ENCODE results near the gene PLCD3. TPM values are rescaled to one million over a fixed set of nuclear protein-coding genes. Genes with fewer than 3 reads are reported as not detected.

Gene PLCD3
- total and polyA plus RNA-seq, 2 of the 4 experiments (the other 2 are of a cell fraction) = 5.6 to 36.6 TPM

- no peak overlapping the region for H3K14ac ChIP-seq (replicated peaks; ENCODE audit: low read depth, low read length)
- peaks cover 9% of the 10 kb centered on the region; the same call in 1 of the 2 replicates for H4K20me1 ChIP-seq (ENCODE audit: insufficient read depth, low read length)
- H2BK15ac ChIP-seq (ENCODE audit: low read depth, low read length) = no peak overlapping the region
- peaks cover 37% of the 10 kb centered on the region for H3K4me1 ChIP-seq (ENCODE audit: control insufficient read depth, insufficient read depth, low read length)
- H2BK20ac ChIP-seq (ENCODE audit: low read depth, low read length) = peak overlapping the region; percentile 52
- H3K9ac ChIP-seq (ENCODE audit: low read depth, low read length) = no peak overlapping the region
- DNase-seq (no peak), ATAC-seq (ENCODE audit: low read depth) (no peak)
- ChIA-PET CTCF (no interaction called here), POLR2A (ENCODE audit: unreplicated experiment) (interaction anchor here (0.7 kb wide), 1 partner anchor 25 kb away, joined by 3 read pairs; no protein-coding TSS in a partner anchor)
- intact Hi-C loops (cut with micrococcal nuclease) (no loop called here), dilution Hi-C loops (cut with HindIII; ENCODE audit: low sequenced_read_pairs, unreplicated experiment) (no loop called here), in situ Hi-C loops (cut with MboI; ENCODE audit: low sequenced_read_pairs) (no loop called here)
- H3K9me3 ChIP-seq (ENCODE audit: control insufficient read depth, insufficient read depth, low read length) = no peaks in the 10 kb centered on the region
- no peak overlapping the region for H3K27ac ChIP-seq (ENCODE audit: insufficient read depth, low read length)
- no peak overlapping the region for H4K5ac ChIP-seq (ENCODE audit: low read depth, low read length)
- H3K27me3 ChIP-seq (ENCODE audit: control insufficient read depth, insufficient read depth, low read length) = no peaks in the 10 kb centered on the region
- no peaks in the 10 kb centered on the region for H3K36me3 ChIP-seq (ENCODE audit: control insufficient read depth, insufficient read depth, low read length)
- H3K4me2 ChIP-seq (ENCODE audit: low read depth, low read length) = no peak overlapping the region
- H3K9me1 ChIP-seq (ENCODE audit: insufficient read depth, low read length) = peaks cover 32% of the 10 kb centered on the region
- H2AK5ac ChIP-seq (ENCODE audit: low read depth, low read length) = peak overlapping the region; percentile 74; the same call in 1 of the 2 replicates
- peak overlapping the region; percentile 13; the same call in 1 of the 2 replicates for H4K91ac ChIP-seq (ENCODE audit: insufficient read depth, low read depth, low read length)
- H3K23ac ChIP-seq (ENCODE audit: low read depth, low read length) = peak overlapping the region; percentile 12; the same call in 1 of the 2 replicates
- peak overlapping the region; percentile 79 for H2BK120ac ChIP-seq (ENCODE audit: low read depth, low read length)
- no peak overlapping the region for H3K4me3 ChIP-seq (ENCODE audit: insufficient read depth, low read depth, low read length)
- H3K18ac ChIP-seq (ENCODE audit: low read depth, low read length) = no peak overlapping the region
- peak overlapping the region; percentile 75 for H3K4ac ChIP-seq (ENCODE audit: low read depth, low read length)
- TF ChIP-seq FOS (IDR thresholded peaks at IDR 0.05; ENCODE audit: low read depth, low read length) (no peak), ELK1 (IDR thresholded peaks at IDR 0.05; ENCODE audit: borderline replicate concordance, low read depth, low read length) (no peak), MXI1 (IDR thresholded peaks at IDR 0.05; ENCODE audit: borderline replicate concordance, low read depth, low read length) (no peak), SMC3 (IDR thresholded peaks at IDR 0.05; ENCODE audit: low read depth, low read length) (no peak), MAZ (IDR thresholded peaks at IDR 0.05; ENCODE audit: borderline replicate concordance, low read depth, low read length) (no peak), MAFK (IDR thresholded peaks at IDR 0.05; ENCODE audit: low read depth, low read length) (no peak), RFX5 (IDR thresholded peaks at IDR 0.05; ENCODE audit: low read depth, low read length) (no peak), POLR2A (IDR thresholded peaks at IDR 0.05; ENCODE audit: low read depth, low read length) (no peak), NFE2L2 (IDR thresholded peaks at IDR 0.05; ENCODE audit: low read depth, low read length) (no peak), RAD21 (IDR thresholded peaks at IDR 0.05; ENCODE audit: low read length) (no peak), CEBPB (IDR thresholded peaks at IDR 0.05; ENCODE audit: low read depth, low read length) (no peak), CHD1 (IDR thresholded peaks at IDR 0.05; ENCODE audit: low read depth, low read length) (no peak), USF2 (IDR thresholded peaks at IDR 0.05; ENCODE audit: low read depth, low read length) (no peak), RCOR1 (IDR thresholded peaks at IDR 0.05; ENCODE audit: insufficient replicate concordance, low read length) (no peak), BHLHE40 (IDR thresholded peaks at IDR 0.05; ENCODE audit: low read depth, low read length) (no peak)
- H3K79me1 ChIP-seq (ENCODE audit: low read depth in 1 of 2, low read length in 2 of 2) = peaks cover 47 to 69% of the 10 kb centered on the region in 2 experiments
- peak overlapping the region in 1 of 2 experiments; percentile 26; a peak in 1 of 4 replicates for H4K8ac ChIP-seq (ENCODE audit: low read depth in 2 of 2, low read length in 2 of 2)
- H2AK9ac ChIP-seq (replicated peaks; ENCODE audit: low read depth, low read length, poor library complexity) = peak overlapping the region; percentile 83
- H2BK5ac ChIP-seq (ENCODE audit: low read depth, low read length, poor library complexity, severe bottlenecking) = peak overlapping the region; percentile 32
- no peak overlapping the region for H3K56ac ChIP-seq (ENCODE audit: extremely low read depth, insufficient read depth, low read length)
- H2AFZ ChIP-seq (replicated peaks; ENCODE audit: low read length, poor library complexity) = no peak overlapping the region
- BruUV-seq (replicated peaks) = no TSS peak
- 89% methylated on average over 3 of the region's 10 CpGs; no CpG with 5 or more reads in 1 of the 2 experiments for WGBS, 2 experiments (ENCODE audit: extremely low coverage in 2 of 2, insufficient read length in 1 of 2)
Observed at GRCh38 chr17:45129426-45129939, 2.8 kb downstream of the PLCD3 start.
